Activated B cell treated with CpG ODN at 0.5 μM for 24 hours (primary cell): ENCODE data around the gene PHGDH. TPM values are rescaled to one million over a fixed set of nuclear protein-coding genes. Genes with fewer than 3 reads are reported as not detected.

Experiments used
- ATAC-seq: fragments of 200-7000 bp; cut with Tn5 transposase; one replicate; pipeline ENCODE4 v1.10.0; 2021; ENCODE audit warnings: low read depth, mild to moderate bottlenecking, moderate library complexity
- CTCF ChIA-PET: fragments of 350-600 bp; sonication (Branson Sonifier 250); formaldehyde crosslinking; loops from one replicate; lab custom pipeline; 2021; ENCODE audit warnings: antibody characterized with exemption; lab: Charles Lee
- POLR2A ChIA-PET: fragments of 350-600 bp; sonication (Branson Sonifier 250); formaldehyde crosslinking; loops from one replicate; lab custom pipeline; 2021; ENCODE audit warnings: antibody characterized with exemption; lab: Charles Lee
- DNase-seq: peaks from one replicate; pipeline ENCODE4 v3.0.0; 2022
- H3K27ac Mint-ChIP-seq: one replicate; pipeline ENCODE4 v1.8.0; 2020; ENCODE audit warnings: mixed read lengths
- H3K27me3 Mint-ChIP-seq: one replicate; pipeline ENCODE4 v1.8.0; 2021; ENCODE audit warnings: mixed read lengths
- H3K36me3 Mint-ChIP-seq: one replicate; pipeline ENCODE4 v1.8.0; 2021; ENCODE audit warnings: low read depth, mixed read lengths
- H3K4me1 Mint-ChIP-seq: one replicate; pipeline ENCODE4 v1.8.0; 2021; ENCODE audit warnings: mixed read lengths
- H3K4me3 Mint-ChIP-seq: one replicate; pipeline ENCODE4 v1.8.0; 2020; ENCODE audit warnings: mild to moderate bottlenecking, mixed read lengths
- H3K9me3 Mint-ChIP-seq: one replicate; pipeline ENCODE4 v1.8.0; 2020; ENCODE audit warnings: mixed read lengths
- CTCF ChIP-seq: fragments of 200-600 bp; IDR thresholded peaks from one replicate; pipeline ENCODE4 v1.8.0; 2022; ENCODE audit warnings: antibody characterized with exemption, mild to moderate bottlenecking
- intact Hi-C: fragments of 100-400 bp; cut with micrococcal nuclease; formaldehyde crosslinking; loops from one replicate; pipeline ENCODE4 v1.15.1; 2024
- total RNA-seq: library from RNA; stranded (reverse); gene quantifications from 2 replicates; pipeline ENCODE4 v1.2.3, GENCODE V29; 2022

The PHGDH gene
- total RNA-seq, 1 donor from 2014 or later = 51.6 TPM

GRCh38 chr1:119771770-119772169, 60.0 kb downstream of the PHGDH start:
- CTCF ChIA-PET = no interaction called here
- TF ChIP-seq CTCF = no peak
- H3K36me3 Mint-ChIP-seq = no peaks in the 10 kb centered on the region
- intact Hi-C loops = no loop called here
- no peak overlapping the region for H3K4me3 Mint-ChIP-seq
- no peak for ATAC-seq
- H3K27ac Mint-ChIP-seq = no peak overlapping the region
- H3K9me3 Mint-ChIP-seq = no peaks in the 10 kb centered on the region
- no peaks in the 10 kb centered on the region for H3K4me1 Mint-ChIP-seq
- POLR2A ChIA-PET = no interaction called here
- DNase-seq = no peak
- peaks cover 6% of the 10 kb centered on the region for H3K27me3 Mint-ChIP-seq

GRCh38 chr1:119772298-119772697, 60.6 kb downstream of the PHGDH start:
- Mint-ChIP-seq H3K27me3 (peaks cover 1% of the 10 kb centered on the region), H3K36me3 (no peaks in the 10 kb centered on the region), H3K27ac (no peak overlapping the region), H3K4me3 (no peak overlapping the region), H3K9me3 (no peaks in the 10 kb centered on the region), H3K4me1 (no peaks in the 10 kb centered on the region)
- DNase-seq (no peak), ATAC-seq (no peak)
- POLR2A ChIA-PET = no interaction called here
- CTCF ChIA-PET = no interaction called here
- intact Hi-C loops = no loop called here
- no peak for TF ChIP-seq CTCF

GRCh38 chr1:119773711-119774241, 62.0 kb downstream of the PHGDH start:
- ChIA-PET CTCF (no interaction called here), POLR2A (no interaction called here)
- Mint-ChIP-seq H3K9me3 (no peaks in the 10 kb centered on the region), H3K27ac (no peak overlapping the region), H3K27me3 (no peaks in the 10 kb centered on the region), H3K36me3 (no peaks in the 10 kb centered on the region), H3K4me1 (no peaks in the 10 kb centered on the region), H3K4me3 (no peak overlapping the region)
- intact Hi-C loops = no loop called here
- no peak for DNase-seq
- ATAC-seq = no peak
- no peak for TF ChIP-seq CTCF

GRCh38 chr1:119774746-119775490, 63.2 kb downstream of the PHGDH start:
- intact Hi-C loops = no loop called here
- Mint-ChIP-seq H3K4me1 (no peaks in the 10 kb centered on the region), H3K36me3 (no peaks in the 10 kb centered on the region), H3K9me3 (no peaks in the 10 kb centered on the region), H3K27ac (no peak overlapping the region), H3K4me3 (no peak overlapping the region), H3K27me3 (no peaks in the 10 kb centered on the region)
- no peak for TF ChIP-seq CTCF
- POLR2A ChIA-PET = no interaction called here
- no peak for DNase-seq
- CTCF ChIA-PET = no interaction called here
- no peak for ATAC-seq

- Mint-ChIP-seq H3K4me3 (no peak overlapping the region), H3K4me1 (no peaks in the 10 kb centered on the region), H3K36me3 (no peaks in the 10 kb centered on the region), H3K27me3 (peaks cover 3% of the 10 kb centered on the region), H3K9me3 (no peaks in the 10 kb centered on the region), H3K27ac (no peak overlapping the region)
- no peak for DNase-seq
- POLR2A ChIA-PET = no interaction called here
- ATAC-seq = no peak
- intact Hi-C loops = no loop called here
- CTCF ChIA-PET = no interaction called here
- no peak for TF ChIP-seq CTCF
Observed at GRCh38 chr1:119778359-119778758, 66.6 kb downstream of the PHGDH start.
